ENCODE results near the gene SRPK3.

Gene SRPK3

GRCh38 chrX:153818571-153819383 lies 37.9 kb downstream of the SRPK3 start:
- DNase-seq (ENCODE audit: low read depth) = no peak
- H3K4me3 ChIP-seq (ENCODE audit: low read length) = peak overlapping the region; percentile 33
- TF ChIP-seq CTCF (conservative IDR thresholded peaks at IDR 0.05; ENCODE audit: low read depth, low read length) = no peak

GRCh38 chrX:153819384-153820040 lies 38.7 kb downstream of the SRPK3 start:
- peak overlapping the region; percentile 33 for H3K4me3 ChIP-seq (ENCODE audit: low read length)
- no peak for DNase-seq (ENCODE audit: low read depth)
- no peak for TF ChIP-seq CTCF (conservative IDR thresholded peaks at IDR 0.05; ENCODE audit: low read depth, low read length)

- TF ChIP-seq CTCF (conservative IDR thresholded peaks at IDR 0.05; ENCODE audit: low read depth, low read length) = no peak
- DNase-seq (ENCODE audit: low read depth) = no peak
- H3K4me3 ChIP-seq (ENCODE audit: low read length) = no peak overlapping the region
These were observed 39.8 kb downstream of the SRPK3 start for GRCh38 chrX:153820601-153821000.

- DNase-seq (ENCODE audit: low read depth) = no peak
- no peak for TF ChIP-seq CTCF (conservative IDR thresholded peaks at IDR 0.05; ENCODE audit: low read depth, low read length)
- H3K4me3 ChIP-seq (ENCODE audit: low read length) = no peak overlapping the region
These were observed 40.2 kb downstream of the SRPK3 start for GRCh38 chrX:153821066-153821465.

- no peak for TF ChIP-seq CTCF (conservative IDR thresholded peaks at IDR 0.05; ENCODE audit: low read depth, low read length)
- no peak for DNase-seq (ENCODE audit: low read depth)
These were observed 43.5 kb downstream of the SRPK3 start for GRCh38 chrX:153824348-153824747.

GRCh38 chrX:153825042-153825441 lies 44.2 kb downstream of the SRPK3 start:
- DNase-seq (ENCODE audit: low read depth) = no peak
- no peak for TF ChIP-seq CTCF (conservative IDR thresholded peaks at IDR 0.05; ENCODE audit: low read depth, low read length)
- H3K4me3 ChIP-seq (ENCODE audit: low read length) = no peak overlapping the region

More at GRCh38 chrX:153824348-153824747, 43.5 kb downstream of the SRPK3 start:
- H3K4me3 ChIP-seq (ENCODE audit: low read length) = no peak overlapping the region

- TF ChIP-seq CTCF (conservative IDR thresholded peaks at IDR 0.05; ENCODE audit: low read depth, low read length) = no peak
- DNase-seq (ENCODE audit: low read depth) = no peak
These were observed 46.2 kb downstream of the SRPK3 start for GRCh38 chrX:153827016-153827415.

More at GRCh38 chrX:153827016-153827415, 46.2 kb downstream of the SRPK3 start:
- no peak overlapping the region for H3K4me3 ChIP-seq (ENCODE audit: low read length)
